GM21360 (cell line): ENCODE data around the gene RAF1.
"Not testable (repeated sequence)": the region's sequence is repeated elsewhere in the genome, so short reads cannot be mapped to it uniquely, and the experiment has no call there.

ENCODE experiments used
- ATAC-seq: cut with Tn5 transposase; IDR thresholded peaks from one replicate; pipeline ENCODE4 v1.9.1; 2021; ENCODE audit warnings: mild to moderate bottlenecking, moderate library complexity; ENCODE audit not compliant: unreplicated experiment

The RAF1 gene

GRCh38 chr3:12663936-12664908 is at the start of gene RAF1:
RAF1 (minus strand) TSS chr3:12664117; CDS start chr3:12618721, 45,396 bp downstream.
- ATAC-seq, result peak; percentile 91

GRCh38 chr3:12710062-12710461 is 46.1 kb upstream of the RAF1 start:
- ATAC-seq, result no peak

- ATAC-seq, result no peak
Measured at GRCh38 chr3:12709334-12709733, 45.4 kb upstream of the RAF1 start.

GRCh38 chr3:12708584-12709192 is 44.8 kb upstream of the RAF1 start:
- ATAC-seq, result no peak

GRCh38 chr3:12707449-12707848 is 43.5 kb upstream of the RAF1 start:
- ATAC-seq, result no peak

- ATAC-seq, result peak; percentile 87
Measured at GRCh38 chr3:12706504-12707253, 42.8 kb upstream of the RAF1 start.

- no peak for ATAC-seq
Measured at GRCh38 chr3:12705981-12706380, 42.1 kb upstream of the RAF1 start.

GRCh38 chr3:12705374-12705926 is 41.5 kb upstream of the RAF1 start:
- no peak for ATAC-seq

GRCh38 chr3:12702501-12702900 is 38.6 kb upstream of the RAF1 start:
- no peak for ATAC-seq

GRCh38 chr3:12701601-12702000 is 37.7 kb upstream of the RAF1 start:
- ATAC-seq, result not testable (repeated sequence)

- no peak for ATAC-seq
Measured at GRCh38 chr3:12700800-12701199, 36.9 kb upstream of the RAF1 start.

GRCh38 chr3:12695916-12696315 is 32.0 kb upstream of the RAF1 start:
- no peak for ATAC-seq

- no peak for ATAC-seq
Measured at GRCh38 chr3:12695112-12695511, 31.2 kb upstream of the RAF1 start.

GRCh38 chr3:12692444-12692843 is 28.5 kb upstream of the RAF1 start:
- ATAC-seq, result no peak

GRCh38 chr3:12689997-12690711 is 26.2 kb upstream of the RAF1 start:
- ATAC-seq, result no peak

- ATAC-seq, result no peak
Measured at GRCh38 chr3:12687948-12688347, 24.0 kb upstream of the RAF1 start.

- no peak for ATAC-seq
Measured at GRCh38 chr3:12686096-12686495, 22.2 kb upstream of the RAF1 start.

GRCh38 chr3:12681943-12682390 is 18.1 kb upstream of the RAF1 start:
- ATAC-seq, result no peak

- ATAC-seq, result no peak
Measured at GRCh38 chr3:12681089-12681942, 17.4 kb upstream of the RAF1 start.
